GM18526 (cell line): ENCODE measurements around the gene COL6A2.

Experiments used
- POLR2A ChIP-seq: IDR thresholded peaks from 3 replicates; pipeline ENCODE4 v1.6.1; 2011; ENCODE audit not compliant: insufficient read length; ENCODE audit errors: extremely low read depth

The COL6A2 gene

GRCh38 chr21:46095083-46095719 lies 2.7 kb upstream of the COL6A2 start:
- no peak for TF ChIP-seq POLR2A

DNA sequence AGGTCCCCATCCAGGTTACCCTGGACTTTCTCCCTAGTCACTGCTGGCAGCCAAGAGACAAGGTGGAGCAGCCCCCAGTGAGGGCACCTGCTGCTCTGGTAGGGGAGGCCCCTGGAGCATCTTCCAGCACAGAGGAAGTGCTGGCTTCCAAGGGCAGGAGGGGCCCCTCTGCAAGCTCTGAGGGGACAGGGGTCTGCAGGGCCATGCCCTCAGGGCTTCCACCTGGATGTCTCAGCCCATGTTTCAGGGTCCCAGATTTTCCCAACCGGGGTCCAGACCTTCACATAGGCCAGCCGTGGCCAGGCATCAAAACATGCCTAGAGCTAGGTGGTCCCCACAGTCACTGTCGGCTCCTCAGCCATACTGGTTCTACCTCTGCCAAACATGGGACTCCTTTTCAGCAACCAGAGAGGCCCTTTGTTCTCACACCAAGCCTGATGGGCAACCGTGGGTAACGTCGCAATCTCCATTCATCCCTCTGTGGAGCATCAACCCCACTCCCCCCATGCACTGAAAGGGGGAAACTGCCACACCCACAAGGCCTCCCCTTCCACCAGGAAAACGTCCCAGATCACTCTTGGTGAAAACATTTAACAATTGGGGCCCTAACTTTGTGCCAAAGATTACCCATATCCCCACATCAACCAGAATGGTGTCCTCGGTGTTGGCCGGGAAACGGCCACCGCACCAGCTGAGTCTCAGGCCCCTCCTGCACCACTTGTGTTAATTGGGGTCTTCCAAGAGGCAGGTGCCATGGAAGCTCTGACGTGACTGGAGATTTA lies 1.9 kb upstream of the COL6A2 start:
- TF ChIP-seq POLR2A = no peak

- TF ChIP-seq POLR2A = no peak
These were observed 1.1 kb upstream of the COL6A2 start for GRCh38 chr21:46096596-46097335.

DNA sequence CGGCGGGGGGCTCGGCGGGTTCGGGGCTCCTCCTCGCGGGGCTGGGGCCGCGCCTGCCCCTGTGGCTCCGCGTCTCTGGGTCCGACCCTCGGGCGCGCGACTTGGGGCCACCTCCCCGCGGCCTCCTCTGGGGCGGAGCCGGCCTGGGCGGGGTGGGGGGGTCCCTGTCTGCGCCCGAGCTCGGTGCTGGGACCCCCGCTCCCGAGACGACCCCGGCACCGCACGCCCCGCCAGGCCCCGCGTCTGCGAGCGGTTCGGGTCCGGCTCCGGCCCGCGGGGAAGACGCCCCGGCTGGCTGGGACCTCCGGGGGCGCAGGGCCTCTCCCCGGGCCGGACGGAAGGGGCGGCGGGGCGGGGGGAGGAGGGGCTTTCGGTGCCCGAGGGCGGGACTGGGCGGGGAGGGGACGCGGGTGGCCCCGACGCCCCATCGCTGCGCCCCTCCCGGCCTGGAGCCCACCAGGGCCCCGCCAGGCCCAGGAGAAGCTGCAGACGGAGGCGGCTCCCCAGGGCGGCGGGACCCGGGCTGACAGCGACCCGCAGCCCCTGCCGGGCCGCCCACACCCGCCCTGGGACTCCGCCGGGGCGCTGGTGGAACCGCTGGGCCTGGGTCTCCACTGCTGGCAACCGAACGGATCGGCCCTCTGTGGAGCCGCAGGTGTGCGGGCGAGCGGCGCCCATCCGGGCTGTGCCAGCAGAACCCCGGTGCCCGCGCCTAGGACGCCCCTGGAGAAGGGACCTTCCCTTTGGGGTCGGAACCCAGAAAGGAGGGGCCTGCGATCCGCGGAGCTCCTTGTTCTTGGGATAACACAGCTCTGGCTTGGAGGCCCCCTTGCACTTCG lies 610 bp downstream of the COL6A2 start:
- no peak for TF ChIP-seq POLR2A

DNA sequence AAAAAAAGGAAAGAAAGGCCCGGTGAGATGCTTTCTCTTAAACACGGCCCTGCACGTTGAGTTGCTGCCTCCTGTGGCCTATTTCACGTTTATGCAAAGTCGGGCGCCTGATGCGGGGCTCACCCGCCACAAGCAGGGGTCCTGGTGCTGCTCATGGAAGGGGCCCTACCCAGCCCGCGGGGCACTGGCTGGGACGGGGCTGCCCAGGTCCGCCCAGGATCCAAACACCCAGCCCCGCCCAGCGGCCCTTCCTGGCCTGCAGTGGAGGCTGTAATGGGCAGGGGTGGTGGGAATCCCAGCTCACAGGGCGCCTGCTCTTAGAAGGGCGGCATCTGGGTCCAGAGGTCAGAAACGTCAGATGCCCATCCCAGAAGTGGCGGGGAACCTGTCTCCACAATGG lies 1.6 kb downstream of the COL6A2 start:
- TF ChIP-seq POLR2A = no peak

DNA sequence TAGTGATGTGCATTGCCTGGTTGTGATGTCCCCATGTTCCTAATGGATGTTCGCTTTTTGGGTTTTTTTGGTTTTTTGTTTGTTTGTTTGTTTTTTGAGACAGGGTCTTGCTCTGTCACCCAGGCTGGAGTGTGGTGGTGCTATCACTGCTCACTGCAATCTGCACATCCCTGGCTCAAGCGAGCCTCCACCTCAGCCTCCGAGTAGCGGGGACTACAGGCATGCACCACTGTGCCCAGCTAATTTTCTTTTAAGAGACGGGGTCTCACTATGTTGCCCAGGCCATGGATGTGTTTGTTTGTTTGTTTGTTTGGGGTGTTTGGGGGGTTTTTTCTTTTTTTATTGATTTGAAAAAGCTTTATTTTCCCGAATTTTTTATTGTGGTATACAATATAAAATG lies 2.1 kb downstream of the COL6A2 start:
- TF ChIP-seq POLR2A = no peak

DNA sequence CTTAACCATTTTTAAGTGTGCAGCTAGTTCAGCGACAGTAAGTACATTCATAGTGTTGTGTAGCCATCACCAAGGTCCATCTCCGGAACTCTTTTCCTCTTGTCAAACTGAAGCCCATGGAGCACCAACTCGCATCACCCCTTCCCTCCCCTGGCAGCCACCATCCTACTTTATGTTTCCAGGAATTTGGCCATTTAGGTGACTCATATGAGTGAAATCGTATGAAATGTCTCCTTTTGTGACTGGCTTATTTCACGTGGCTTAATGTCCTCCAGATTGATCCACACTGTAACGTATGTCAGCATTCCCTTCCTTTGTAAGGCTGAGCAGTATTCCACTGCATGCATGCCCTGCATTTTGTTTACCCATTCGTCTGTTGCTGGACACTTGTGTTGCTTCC lies 2.5 kb downstream of the COL6A2 start:
- no peak for TF ChIP-seq POLR2A

DNA sequence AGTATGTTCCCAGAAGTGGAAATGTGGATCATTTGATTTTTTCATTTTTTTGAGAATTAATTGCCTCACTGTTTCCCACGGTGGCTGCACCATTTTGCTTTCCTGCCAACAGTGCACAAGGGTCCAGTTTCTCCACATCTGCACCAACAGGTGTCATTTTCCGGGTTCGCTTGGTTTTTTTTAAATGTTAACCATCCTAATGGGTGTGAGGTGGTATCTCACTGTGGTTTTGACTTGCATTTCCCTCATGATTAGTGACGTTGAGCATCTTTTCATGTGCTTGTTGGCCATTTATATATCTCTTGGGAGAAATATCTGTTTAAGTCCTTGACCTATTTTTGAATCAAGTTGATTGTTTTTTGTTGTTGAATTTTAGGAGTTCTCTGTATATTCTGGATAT lies 3.0 kb downstream of the COL6A2 start:
- no peak for TF ChIP-seq POLR2A

GRCh38 chr21:46104104-46104503 lies 6.2 kb downstream of the COL6A2 start:
- TF ChIP-seq POLR2A = no peak

- no peak for TF ChIP-seq POLR2A
These were observed 11.0 kb downstream of the COL6A2 start for GRCh38 chr21:46108827-46109312.

DNA sequence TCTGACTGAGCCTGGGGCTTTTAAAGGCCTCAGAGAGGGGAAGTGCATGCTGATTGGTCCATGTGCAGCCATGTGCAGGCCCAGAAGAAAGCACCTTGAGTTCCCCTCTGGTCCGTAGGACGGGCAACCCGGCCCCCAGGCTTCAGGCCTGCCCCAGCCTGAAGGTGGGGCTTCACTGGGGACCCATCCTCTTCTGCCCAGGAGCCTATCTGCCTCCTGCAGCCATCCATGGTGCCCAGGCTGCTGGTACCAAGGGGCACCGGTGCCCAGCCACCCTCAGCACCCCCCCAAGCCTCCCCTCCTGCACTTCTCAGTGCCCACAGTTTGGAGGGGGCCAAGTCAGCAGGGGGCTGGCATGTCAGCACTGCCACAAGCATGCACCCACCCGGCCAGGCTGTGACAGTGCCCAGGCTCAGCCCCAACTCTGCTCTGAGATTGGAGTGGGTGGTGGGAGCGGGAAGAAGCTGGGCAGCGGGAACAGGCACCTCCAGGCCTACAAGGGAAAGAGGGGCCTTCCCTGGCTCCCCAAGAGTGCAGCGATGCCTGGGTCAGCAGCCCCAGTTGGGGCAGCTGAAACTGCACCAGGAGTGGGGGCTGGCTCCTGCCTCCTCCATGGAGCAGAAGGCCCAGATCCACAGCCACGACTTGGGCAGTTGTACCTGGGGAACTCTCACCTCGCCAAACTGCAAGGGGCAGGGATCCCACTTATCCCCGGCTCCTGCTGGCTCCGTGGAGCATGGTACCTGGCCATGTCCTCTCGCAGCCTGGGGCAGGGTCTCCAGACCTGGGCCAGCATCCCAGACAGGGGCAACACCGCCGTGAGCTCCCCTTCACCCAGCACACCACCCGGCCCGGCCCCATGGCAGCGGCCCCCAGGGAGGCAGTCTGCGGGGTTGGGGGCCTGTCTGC lies 11.7 kb downstream of the COL6A2 start:
- no peak for TF ChIP-seq POLR2A

DNA sequence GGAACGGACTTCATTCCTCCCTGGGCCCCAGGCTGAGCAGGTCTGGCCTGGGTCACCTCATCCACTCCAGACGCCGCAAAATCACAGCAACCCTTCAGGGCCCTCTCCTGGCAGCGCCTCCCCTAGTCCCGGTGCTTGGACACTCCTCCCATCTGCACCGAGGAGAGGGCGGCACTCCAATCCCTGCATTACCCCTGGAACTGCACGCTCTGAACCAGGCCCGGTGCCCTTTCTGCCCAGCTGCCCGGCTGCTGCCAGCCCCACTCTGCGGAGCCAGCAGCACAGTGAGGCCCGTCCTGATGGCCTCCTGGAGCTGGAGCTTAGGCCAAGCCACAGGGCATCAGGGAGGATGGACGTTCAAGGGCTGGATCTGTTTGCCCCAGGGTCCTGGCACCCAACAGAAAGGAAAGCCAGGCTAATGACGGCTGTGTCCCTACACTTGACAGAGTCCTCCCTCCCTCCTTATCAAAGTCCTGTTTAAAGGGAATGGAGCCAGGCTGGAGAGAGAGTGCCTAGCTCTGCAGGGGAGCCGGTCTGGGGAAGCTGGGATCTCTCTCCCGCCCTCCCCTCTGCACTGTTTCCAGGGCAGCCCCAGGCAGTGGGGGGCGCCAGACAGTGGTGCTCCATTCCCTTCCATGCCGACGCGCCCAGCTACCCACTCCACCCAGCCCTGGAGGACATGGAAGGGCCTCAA lies 12.7 kb downstream of the COL6A2 start:
- TF ChIP-seq POLR2A = no peak

DNA sequence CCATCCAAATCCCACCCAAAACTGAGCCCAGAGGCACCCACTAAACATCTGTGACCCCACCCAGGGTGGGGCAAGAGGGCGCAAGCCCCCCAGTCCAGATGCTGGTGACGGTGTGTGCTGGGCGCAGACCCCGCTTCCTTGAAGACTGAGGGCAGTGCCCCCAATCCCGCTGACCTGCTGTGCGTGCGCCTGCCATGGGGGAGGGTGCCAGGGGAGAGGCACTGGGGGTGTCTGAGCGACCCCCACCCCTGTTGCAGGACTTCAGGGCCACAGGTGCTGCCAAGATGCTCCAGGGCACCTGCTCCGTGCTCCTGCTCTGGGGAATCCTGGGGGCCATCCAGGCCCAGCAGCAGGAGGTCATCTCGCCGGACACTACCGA lies 13.3 kb downstream of the COL6A2 start:
- TF ChIP-seq POLR2A = no peak
